GM19328 (cell line): Measurements from ENCODE around the gene PCDHA1.
"Not testable (repeated sequence)": the region's sequence is repeated elsewhere in the genome, so short reads cannot be mapped to it uniquely, and the experiment has no call there.

Source experiments
- ATAC-seq: cut with Tn5 transposase; IDR thresholded peaks from one replicate; pipeline ENCODE4 v1.9.1; 2021; ENCODE audit warnings: mild to moderate bottlenecking, moderate library complexity; ENCODE audit not compliant: unreplicated experiment

The PCDHA1 gene

DNA sequence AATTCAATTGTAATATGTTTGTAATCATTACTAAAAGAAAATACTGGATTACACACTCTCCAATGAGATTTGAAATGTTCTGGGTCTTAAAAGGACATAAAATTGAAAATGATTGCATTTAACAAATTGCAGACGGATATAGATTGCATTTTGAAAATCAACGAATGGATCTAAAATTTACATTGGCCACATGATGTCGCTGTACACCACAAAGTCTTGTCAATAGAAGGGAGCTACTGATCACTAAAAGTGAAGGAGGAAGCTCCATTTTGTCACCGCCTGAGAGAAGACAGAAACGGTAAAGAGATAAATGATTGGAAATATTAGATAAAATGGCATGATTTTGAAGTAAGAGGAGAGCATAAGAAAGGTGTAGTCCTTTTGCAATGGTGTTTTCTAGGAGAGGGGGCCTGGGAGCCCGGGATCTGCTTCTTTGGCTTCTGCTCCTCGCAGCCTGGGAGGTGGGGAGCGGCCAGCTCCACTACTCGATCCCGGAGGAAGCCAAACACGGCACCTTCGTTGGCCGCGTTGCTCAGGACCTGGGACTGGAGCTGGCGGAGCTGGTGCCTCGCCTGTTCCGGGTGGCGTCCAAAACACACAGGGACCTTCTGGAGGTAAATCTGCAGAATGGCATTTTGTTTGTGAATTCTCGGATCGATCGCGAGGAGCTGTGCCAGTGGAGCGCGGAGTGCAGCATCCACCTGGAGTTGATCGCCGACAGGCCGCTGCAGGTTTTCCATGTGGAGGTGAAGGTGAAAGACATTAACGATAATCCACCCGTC, at the start of gene PCDHA1:
TSS of gene PCDHA1 (plus strand) at position 236 of the 782 bp plus-strand sequence.
- no peak for ATAC-seq

- ATAC-seq, result no peak
Observed at GRCh38 chr5:140737486-140737885, 48.5 kb upstream of the PCDHA1 start.

DNA sequence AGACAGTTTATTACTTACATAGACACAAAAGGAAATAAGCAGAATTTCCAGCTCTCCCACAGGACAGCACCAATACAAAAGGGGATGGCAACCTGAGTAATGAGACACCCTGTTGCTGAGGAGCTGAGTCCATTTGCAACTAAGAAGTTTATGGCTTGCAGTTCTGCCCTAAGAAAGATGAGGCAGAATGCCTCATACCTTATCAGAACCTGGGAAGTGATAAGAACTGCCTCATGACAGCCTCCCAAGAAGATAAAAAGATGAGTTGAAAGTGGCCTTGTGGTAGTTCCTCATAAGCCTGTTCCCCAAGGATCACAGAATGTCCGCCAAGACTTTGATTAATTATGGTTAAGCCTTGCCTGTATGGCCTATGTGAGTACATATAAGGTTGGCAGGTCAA, 44.0 kb upstream of the PCDHA1 start:
- no peak for ATAC-seq

DNA sequence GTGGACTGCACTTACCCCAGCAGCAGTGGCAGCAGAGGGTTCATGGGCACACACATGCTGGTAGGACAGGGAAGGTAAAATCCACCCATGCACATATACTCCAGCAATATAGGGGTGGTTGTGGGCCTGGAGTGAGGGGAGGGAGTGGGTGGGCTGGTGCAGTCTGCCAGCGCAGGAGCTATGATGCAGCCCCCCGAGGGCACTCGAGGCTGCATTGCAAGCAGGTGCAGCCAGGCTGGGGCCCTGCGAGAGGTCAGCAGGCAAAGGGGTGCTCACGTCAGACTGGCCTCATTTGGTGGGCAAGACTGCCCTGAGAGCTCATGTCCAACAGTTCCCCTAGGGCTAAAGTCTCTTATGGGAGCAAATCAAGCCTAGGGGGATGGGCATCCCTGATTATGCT, 32.4 kb upstream of the PCDHA1 start:
- ATAC-seq, result no peak

GRCh38 chr5:140764177-140764973, 21.6 kb upstream of the PCDHA1 start:
- ATAC-seq, result no peak

DNA sequence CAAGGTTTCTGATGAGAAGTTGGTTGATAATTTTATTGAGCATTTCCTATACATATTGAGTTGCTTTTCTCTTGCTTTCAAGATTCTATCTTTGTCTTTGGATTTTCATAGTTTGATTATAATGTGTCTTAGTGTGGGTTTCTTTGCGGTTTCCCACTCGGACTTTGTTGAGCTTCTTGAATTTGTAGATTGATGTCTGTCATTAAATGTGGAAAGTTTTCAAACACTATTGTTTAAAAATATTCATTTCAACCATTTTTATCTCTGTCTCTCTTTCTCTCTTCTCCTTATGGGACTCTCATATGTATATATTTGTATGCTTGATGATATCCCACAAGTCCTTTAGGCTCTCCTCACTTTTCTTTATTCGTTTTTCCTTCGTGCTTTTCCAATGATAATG, 18.5 kb upstream of the PCDHA1 start:
- ATAC-seq, result no peak

DNA sequence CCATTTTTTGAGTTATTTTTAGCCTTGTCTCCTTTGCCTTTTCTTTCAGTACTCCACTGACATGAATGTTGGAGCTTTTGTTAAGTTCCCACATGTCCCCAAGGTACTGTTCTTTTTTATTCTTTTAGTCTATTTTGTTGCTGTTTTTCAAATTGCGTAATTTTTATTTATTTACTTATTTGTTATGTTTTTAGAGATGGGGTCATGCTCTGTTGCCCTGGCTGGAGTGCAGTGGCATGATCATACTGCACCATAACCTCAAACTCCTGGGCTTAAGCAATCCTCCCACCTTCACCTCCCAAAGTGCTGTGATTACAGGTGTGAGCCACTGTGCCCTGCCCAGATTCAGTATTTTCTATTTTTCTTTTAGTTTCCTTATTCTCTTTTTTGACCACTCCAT, 5.4 kb upstream of the PCDHA1 start:
- no peak for ATAC-seq

GRCh38 chr5:140787422-140787821, 1.5 kb downstream of the PCDHA1 start:
- not testable (repeated sequence) for ATAC-seq

GRCh38 chr5:140787849-140788504, 2.0 kb downstream of the PCDHA1 start:
- not testable (repeated sequence) for ATAC-seq

GRCh38 chr5:140791089-140791488, 5.1 kb downstream of the PCDHA1 start:
- no peak for ATAC-seq

DNA sequence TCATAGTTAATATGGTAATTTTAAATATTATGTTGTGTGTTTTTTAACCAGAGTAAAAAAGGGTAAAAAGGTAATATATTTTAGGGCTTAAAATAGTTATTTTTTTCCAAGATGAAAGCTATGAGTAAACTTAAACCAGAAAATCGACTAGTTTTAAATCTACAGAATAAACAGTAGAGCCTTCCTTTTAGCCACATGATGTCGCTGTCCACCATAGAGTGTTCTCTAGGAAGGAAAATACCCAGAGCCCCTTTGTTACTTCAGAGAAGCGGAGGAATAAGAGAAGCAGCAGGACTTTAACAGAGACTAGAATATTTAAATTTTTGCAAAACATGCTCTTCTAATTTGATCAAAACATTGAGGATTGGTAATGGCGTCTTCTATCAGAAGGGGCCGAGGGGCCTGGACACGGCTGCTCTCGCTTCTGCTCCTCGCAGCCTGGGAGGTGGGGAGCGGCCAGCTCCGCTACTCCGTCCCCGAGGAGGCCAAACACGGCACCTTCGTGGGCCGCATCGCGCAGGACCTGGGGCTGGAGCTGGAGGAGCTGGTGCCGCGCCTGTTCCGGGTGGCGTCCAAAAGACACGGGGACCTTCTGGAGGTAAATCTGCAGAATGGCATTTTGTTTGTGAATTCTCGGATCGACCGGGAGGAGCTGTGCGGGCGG, 8.8 kb downstream of the PCDHA1 start, which contains the start of gene PCDHA2:
TSS of gene PCDHA2 (plus strand) at position 258 of the 664 bp plus-strand sequence.
- no peak for ATAC-seq

DNA sequence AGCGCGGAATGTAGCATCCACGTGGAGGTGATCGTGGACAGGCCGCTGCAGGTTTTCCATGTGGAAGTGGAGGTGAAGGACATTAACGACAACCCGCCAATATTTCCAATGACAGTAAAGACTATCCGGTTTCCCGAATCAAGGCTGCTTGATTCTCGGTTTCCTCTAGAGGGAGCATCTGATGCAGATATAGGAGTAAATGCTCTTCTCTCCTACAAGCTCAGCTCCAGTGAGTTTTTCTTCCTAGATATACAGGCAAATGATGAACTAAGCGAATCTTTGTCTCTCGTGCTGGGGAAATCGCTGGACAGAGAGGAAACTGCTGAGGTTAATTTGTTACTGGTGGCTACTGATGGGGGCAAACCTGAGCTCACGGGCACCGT, 9.3 kb downstream of the PCDHA1 start:
- ATAC-seq, result no peak

- not testable (repeated sequence) for ATAC-seq
Observed at GRCh38 chr5:140796072-140796717, 10.3 kb downstream of the PCDHA1 start.

GRCh38 chr5:140796718-140797095, 10.8 kb downstream of the PCDHA1 start:
- ATAC-seq, result no peak

DNA sequence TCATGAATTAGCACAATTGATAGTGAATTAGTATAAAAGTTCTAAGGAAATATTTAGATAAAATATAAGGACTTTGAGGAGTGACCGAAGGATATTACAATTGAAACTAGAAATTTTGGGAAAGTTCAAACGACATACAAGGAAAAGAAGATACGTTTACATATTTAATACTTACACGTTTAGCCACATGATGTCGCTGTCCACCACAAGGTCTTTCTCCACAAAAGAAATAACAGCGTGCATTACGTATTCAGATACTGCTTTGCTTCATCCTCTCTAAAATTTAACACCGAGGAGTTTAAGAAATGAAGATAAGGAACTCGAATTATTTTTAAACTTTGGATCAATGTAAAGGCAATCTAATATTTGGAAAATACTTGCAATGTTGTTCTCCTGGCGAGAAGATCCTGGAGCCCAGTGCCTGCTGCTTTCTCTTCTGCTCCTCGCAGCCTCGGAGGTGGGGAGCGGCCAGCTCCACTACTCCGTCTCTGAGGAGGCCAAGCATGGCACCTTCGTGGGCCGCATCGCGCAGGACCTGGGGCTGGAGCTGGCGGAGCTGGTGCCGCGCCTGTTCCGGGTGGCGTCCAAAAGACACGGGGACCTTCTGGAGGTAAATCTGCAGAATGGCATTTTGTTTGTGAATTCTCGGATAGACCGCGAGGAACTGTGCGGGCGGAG, 15.0 kb downstream of the PCDHA1 start, which contains the start of gene PCDHA3:
TSS of gene PCDHA3 (plus strand) at position 242 of the 678 bp plus-strand sequence.
- no peak for ATAC-seq

DNA sequence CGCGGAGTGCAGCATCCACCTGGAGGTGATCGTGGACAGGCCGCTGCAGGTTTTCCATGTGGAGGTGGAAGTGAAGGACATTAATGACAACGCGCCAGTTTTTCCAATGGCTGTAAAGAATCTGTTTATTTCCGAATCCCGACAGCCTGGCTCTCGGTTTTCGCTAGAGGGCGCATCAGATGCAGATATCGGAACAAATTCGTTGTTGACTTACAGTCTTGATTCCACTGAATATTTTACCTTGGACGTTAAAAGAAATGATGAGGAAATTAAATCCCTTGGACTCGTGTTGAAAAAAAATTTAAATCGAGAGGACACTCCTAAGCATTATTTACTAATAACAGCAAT, 15.5 kb downstream of the PCDHA1 start:
- no peak for ATAC-seq

- not testable (repeated sequence) for ATAC-seq
Observed at GRCh38 chr5:140802381-140802780, 16.4 kb downstream of the PCDHA1 start.

DNA sequence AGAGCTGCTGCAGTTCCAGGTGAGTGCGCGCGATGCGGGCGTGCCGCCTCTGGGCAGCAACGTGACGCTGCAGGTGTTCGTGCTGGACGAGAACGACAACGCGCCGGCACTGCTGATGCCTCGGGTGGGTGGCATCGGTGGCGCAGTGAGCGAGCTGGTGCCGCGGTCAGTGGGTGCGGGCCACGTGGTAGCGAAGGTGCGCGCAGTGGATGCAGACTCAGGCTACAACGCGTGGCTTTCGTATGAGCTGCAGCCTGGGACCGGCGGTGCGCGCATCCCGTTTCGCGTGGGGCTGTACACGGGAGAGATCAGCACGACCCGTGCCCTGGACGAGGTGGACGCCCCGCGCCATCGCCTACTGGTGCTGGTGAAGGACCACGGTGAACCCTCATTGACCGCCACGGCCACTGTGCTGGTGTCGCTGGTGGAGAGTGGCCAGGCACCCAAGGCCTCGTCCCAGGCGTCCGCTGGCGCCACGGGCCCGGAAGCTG, 16.9 kb downstream of the PCDHA1 start:
- ATAC-seq, result no peak

GRCh38 chr5:140806834-140807775, 21.2 kb downstream of the PCDHA1 start, which contains the start of gene PCDHA4:
Gene PCDHA4 (plus strand): TSS chr5:140807068.
- no peak for ATAC-seq
